Osteoblast (primary cell): ENCODE results near the gene PTPRD. TPM values are rescaled to one million over a fixed set of nuclear protein-coding genes. Genes with fewer than 3 reads are reported as not detected.

Source experiments
- DNase-seq: peaks from one replicate; pipeline ENCODE4 v3.0.0; 2011; ENCODE audit warnings: low spot score, mixed read lengths; ENCODE audit not compliant: insufficient read length; ENCODE audit errors: missing footprints
- H2AFZ ChIP-seq: 2 replicates; pipeline ENCODE4 v1.6.0; 2011; ENCODE audit warnings: mild to moderate bottlenecking, low read length
- H3K27ac ChIP-seq: 2 replicates; pipeline ENCODE4 v1.5.1; 2011; ENCODE audit warnings: mild to moderate bottlenecking, low read depth, low read length, moderate library complexity
- H3K27me3 ChIP-seq: 2 replicates; pipeline ENCODE4 v1.6.0; 2012; ENCODE audit warnings: mild to moderate bottlenecking, control low read depth, inconsistent platforms, low read length, moderate library complexity; ENCODE audit not compliant: insufficient read depth
- H3K36me3 ChIP-seq: 2 replicates; pipeline ENCODE4 v1.5.1; 2011; ENCODE audit warnings: mild to moderate bottlenecking, low read length, control low read depth, moderate library complexity; ENCODE audit not compliant: insufficient read depth
- H3K4me1 ChIP-seq: 2 replicates; pipeline ENCODE4 v1.5.1; 2011; ENCODE audit warnings: mild to moderate bottlenecking, low read length, control low read depth, moderate library complexity; ENCODE audit not compliant: insufficient read depth
- H3K4me2 ChIP-seq: 2 replicates; pipeline ENCODE4 v1.6.0; 2011; ENCODE audit warnings: mild to moderate bottlenecking, low read length; ENCODE audit not compliant: insufficient read depth
- H3K4me3 ChIP-seq: fragments of 200-600 bp; sonication (generic); 3 replicates; pipeline ENCODE4 v1.5.1; 2012; ENCODE audit warnings: mild to moderate bottlenecking, low read length, inconsistent platforms; ENCODE audit not compliant: insufficient read depth
- H3K79me2 ChIP-seq: 2 replicates; pipeline ENCODE4 v1.6.0; 2012; ENCODE audit warnings: mild to moderate bottlenecking, low read length, control low read depth, inconsistent platforms; ENCODE audit not compliant: insufficient read depth
- H3K9me3 ChIP-seq: 2 replicates; pipeline ENCODE4 v1.5.1; 2011; ENCODE audit warnings: low read depth, low read length, control low read depth
- H4K20me1 ChIP-seq: 2 replicates; pipeline ENCODE4 v1.6.0; 2012; ENCODE audit warnings: mild to moderate bottlenecking, low read length, control low read depth; ENCODE audit not compliant: insufficient read depth
- CTCF ChIP-seq: IDR thresholded peaks from 2 replicates; pipeline ENCODE4 v1.5.1; 2011; ENCODE audit warnings: mild to moderate bottlenecking, low read depth, low read length, moderate library complexity; ENCODE audit errors: extremely low read depth
- total RNA-seq: library from RNA; depleted of rRNA; stranded (reverse); fragments of >200 nt; gene quantifications from 2 replicates; pipeline ENCODE4 v1.2.3, GENCODE V29; 2012

The PTPRD gene
- total RNA-seq: 23.9 and 24.8 TPM in 2 replicates

GRCh38 chr9:10612641-10613398 is at the start of gene PTPRD:
Gene PTPRD, minus strand, starts transcription at chr9:10613002.
- Histone ChIP-seq H3K27ac (no peak within 1 kb of the TSS), H3K4me3 (peak within 1 kb of the TSS; percentile 47), H2AFZ (peak within 1 kb of the TSS; percentile 26), H3K4me2 (peak within 1 kb of the TSS; percentile 60), H4K20me1 (no peaks in the 10 kb centered on the region), H3K27me3 (peaks cover 15% of the 10 kb centered on the region), H3K4me1 (no peaks in the 10 kb centered on the region), H3K36me3 (no peaks in the 10 kb centered on the region), H3K9me3 (no peaks in the 10 kb centered on the region), H3K79me2 (no peaks in the 10 kb centered on the region)
- DNase-seq: peak; percentile 88
- no peak for TF ChIP-seq CTCF

GRCh38 chr9:10661994-10662393 is 49.2 kb upstream of the PTPRD start:
- no peaks in the 10 kb centered on the region for H3K36me3 ChIP-seq
- no peak for DNase-seq
- no peaks in the 10 kb centered on the region for H4K20me1 ChIP-seq
- H3K27me3 ChIP-seq: no peaks in the 10 kb centered on the region
- H3K4me3 ChIP-seq: no peak overlapping the region
- no peak overlapping the region for H3K27ac ChIP-seq
- no peak for TF ChIP-seq CTCF
- H3K79me2 ChIP-seq: no peaks in the 10 kb centered on the region
- H3K9me3 ChIP-seq: no peaks in the 10 kb centered on the region
- no peak overlapping the region for H3K4me2 ChIP-seq
- H3K4me1 ChIP-seq: no peaks in the 10 kb centered on the region
- no peak overlapping the region for H2AFZ ChIP-seq

- Histone ChIP-seq H3K36me3 (no peaks in the 10 kb centered on the region), H4K20me1 (no peaks in the 10 kb centered on the region), H3K79me2 (no peaks in the 10 kb centered on the region), H3K4me2 (no peak overlapping the region), H3K27ac (no peak overlapping the region), H2AFZ (no peak overlapping the region), H3K9me3 (no peaks in the 10 kb centered on the region), H3K4me1 (no peaks in the 10 kb centered on the region), H3K4me3 (no peak overlapping the region), H3K27me3 (no peaks in the 10 kb centered on the region)
- DNase-seq: no peak
- no peak for TF ChIP-seq CTCF
Observed at GRCh38 chr9:10661376-10661775, 48.6 kb upstream of the PTPRD start.

GRCh38 chr9:10651012-10651411 is 38.2 kb upstream of the PTPRD start:
- H2AFZ ChIP-seq: no peak overlapping the region
- TF ChIP-seq CTCF: no peak
- H4K20me1 ChIP-seq: no peaks in the 10 kb centered on the region
- H3K36me3 ChIP-seq: no peaks in the 10 kb centered on the region
- no peaks in the 10 kb centered on the region for H3K79me2 ChIP-seq
- H3K4me2 ChIP-seq: no peak overlapping the region
- no peaks in the 10 kb centered on the region for H3K4me1 ChIP-seq
- H3K27ac ChIP-seq: no peak overlapping the region
- no peak for DNase-seq
- H3K4me3 ChIP-seq: no peak overlapping the region
- H3K27me3 ChIP-seq: no peaks in the 10 kb centered on the region
- peaks cover 1% of the 10 kb centered on the region for H3K9me3 ChIP-seq
